DOHH2 (cell line): ENCODE measurements around the gene SMARCB1.

Experiments
- H3F3A ChIP-seq: fragments of 200-600 bp; sonication (generic), shearing (Covaris generic); 2 replicates; pipeline ENCODE4 v1.6.0; 2016; ENCODE audit warnings: antibody characterized with exemption, mild to moderate bottlenecking; ENCODE audit not compliant: control insufficient read depth, insufficient read depth
- H3K27ac ChIP-seq: fragments of 200-600 bp; sonication (generic); 2 replicates; pipeline ENCODE4 v1.5.1; 2014; ENCODE audit warnings: low read depth, mild to moderate bottlenecking, low read length, moderate library complexity
- H3K27me3 ChIP-seq: fragments of 200-600 bp; sonication (generic); 2 replicates; pipeline ENCODE4 v1.6.1; 2014; ENCODE audit warnings: mild to moderate bottlenecking, low read length, mixed read lengths; ENCODE audit not compliant: control insufficient read depth
- H3K36me3 ChIP-seq: fragments of 200-600 bp; sonication (generic); 2 replicates; pipeline ENCODE4 v1.6.1; 2014; ENCODE audit warnings: mild to moderate bottlenecking, low read length, moderate library complexity, mixed read lengths; ENCODE audit not compliant: control insufficient read depth
- H3K4me1 ChIP-seq: fragments of 200-600 bp; sonication (generic); 2 replicates; pipeline ENCODE4 v1.6.1; 2014; ENCODE audit warnings: mild to moderate bottlenecking, low read length, mixed read lengths; ENCODE audit not compliant: control insufficient read depth
- H3K4me2 ChIP-seq: fragments of 200-600 bp; sonication (generic); 2 replicates; pipeline ENCODE4 v1.6.0; 2014; ENCODE audit warnings: mild to moderate bottlenecking, low read length, moderate library complexity
- H3K4me3 ChIP-seq: fragments of 200-600 bp; sonication (generic); 2 replicates; pipeline ENCODE4 v1.5.1; 2014; ENCODE audit warnings: mild to moderate bottlenecking, low read length, mixed read lengths
- H3K79me2 ChIP-seq: fragments of 200-600 bp; sonication (generic); 2 replicates; pipeline ENCODE4 v1.6.1; 2014; ENCODE audit warnings: mild to moderate bottlenecking, low read length, mixed read lengths; ENCODE audit not compliant: control insufficient read depth
- H3K9me2 ChIP-seq: fragments of 200-600 bp; sonication (generic); replicated peaks from 2 replicates; pipeline ENCODE4 v1.6.1; 2014; ENCODE audit warnings: mild to moderate bottlenecking, low read length, mixed read lengths; ENCODE audit not compliant: control insufficient read depth
- H3K9me3 ChIP-seq: fragments of 200-600 bp; sonication (generic); 2 replicates; pipeline ENCODE4 v1.6.1; 2014; ENCODE audit warnings: antibody characterized with exemption, low read length, mixed read lengths; ENCODE audit not compliant: control insufficient read depth, insufficient read depth
- H4K20me1 ChIP-seq: fragments of 200-600 bp; sonication (generic); 2 replicates; pipeline ENCODE4 v1.6.0; 2014; ENCODE audit warnings: low read depth, mild to moderate bottlenecking, antibody characterized with exemption, low read length, moderate library complexity; ENCODE audit not compliant: control insufficient read depth, insufficient read depth
- EZH2phosphoT487 ChIP-seq: fragments of 200-600 bp; sonication (generic); IDR thresholded peaks from 2 replicates; pipeline ENCODE4 v1.6.1; 2017; ENCODE audit warnings: borderline replicate concordance, mild to moderate bottlenecking, antibody characterized with exemption, low read length, moderate library complexity, mixed read lengths
- TF ChIP-seq, protein P1 (sequence below): fragments of 200-600 bp; sonication (generic); IDR thresholded peaks from one replicate; pipeline ENCODE4 v1.5.1; 2014; ENCODE audit warnings: antibody characterized with exemption, mild to moderate bottlenecking, low read depth, low read length; ENCODE audit not compliant: poor library complexity, severe bottlenecking

SMARCB1 gene

DNA sequence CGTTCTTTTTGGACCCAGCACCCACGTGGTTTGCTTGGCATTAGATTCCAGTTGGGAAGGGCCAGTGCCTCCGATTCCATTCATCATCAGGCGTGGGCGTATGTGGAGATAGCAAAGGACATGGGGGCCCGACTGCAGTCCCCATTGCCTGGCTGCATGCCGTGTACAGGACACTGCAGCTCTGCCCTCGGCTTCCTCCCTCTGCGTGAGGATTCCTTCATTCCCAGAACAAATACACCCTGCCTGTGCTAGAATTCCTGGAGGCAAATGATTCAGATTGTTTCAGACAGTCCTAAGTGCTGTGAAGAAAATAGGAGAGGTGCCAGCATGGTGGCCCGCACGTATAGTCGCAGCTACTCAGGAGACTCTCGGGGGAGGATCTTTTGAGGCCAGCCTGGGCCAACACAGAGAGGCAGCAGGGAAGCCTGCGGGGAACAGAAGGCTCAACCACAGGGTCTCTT is 36.6 kb downstream of the SMARCB1 start:
- TF ChIP-seq EZH2phosphoT487, result no peak
- Histone ChIP-seq H3K27me3 (no peaks in the 10 kb centered on the region), H3K9me2 (no peaks in the 10 kb centered on the region), H3K4me3 (no peak overlapping the region), H3K4me2 (no peak overlapping the region), H3K27ac (peak overlapping the region; percentile 91), H3K9me3 (no peaks in the 10 kb centered on the region), H3K36me3 (peaks cover 94% of the 10 kb centered on the region), H3K79me2 (peaks cover 77% of the 10 kb centered on the region), H3K4me1 (peaks cover 97% of the 10 kb centered on the region), H4K20me1 (no peaks in the 10 kb centered on the region), H3F3A (peaks cover 22% of the 10 kb centered on the region)

DNA sequence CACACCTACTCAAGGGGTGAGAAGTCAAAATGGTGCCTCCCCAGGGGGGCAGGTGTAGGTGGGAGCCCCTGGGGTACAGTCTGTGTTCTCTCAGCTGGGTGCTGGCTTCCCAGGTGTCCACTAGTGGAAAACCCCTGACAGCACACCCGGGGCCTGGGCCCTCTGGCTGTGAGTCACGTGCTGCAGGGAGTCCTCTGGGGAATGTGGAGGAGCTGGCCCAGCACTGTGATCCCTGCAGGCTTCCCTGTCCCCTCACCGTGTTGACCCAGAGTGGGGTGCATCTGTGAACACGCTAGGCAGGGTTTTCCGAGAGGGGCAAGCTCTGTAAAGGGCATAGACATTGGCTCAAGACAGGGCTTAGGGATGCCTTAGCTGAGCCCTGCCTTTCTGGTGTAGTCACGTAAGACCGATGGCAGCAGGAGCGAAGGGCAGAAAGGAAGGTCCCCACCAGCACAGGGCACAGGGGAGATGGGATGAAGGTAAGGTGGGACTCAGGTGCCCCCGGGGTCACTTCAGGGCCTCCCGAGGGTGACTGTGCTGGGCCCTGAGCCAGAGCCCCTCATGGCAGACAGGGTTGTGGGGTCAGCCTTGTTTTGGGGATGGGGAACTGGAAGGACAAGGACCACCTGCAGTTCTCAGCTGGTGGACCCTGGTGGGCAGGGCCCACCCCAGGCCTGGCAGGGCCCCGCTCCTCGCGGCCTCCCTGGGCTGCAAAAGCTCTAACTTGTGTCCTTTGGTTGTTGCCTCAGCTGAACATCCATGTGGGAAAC is 37.9 kb downstream of the SMARCB1 start:
- TF ChIP-seq, protein P1, sequence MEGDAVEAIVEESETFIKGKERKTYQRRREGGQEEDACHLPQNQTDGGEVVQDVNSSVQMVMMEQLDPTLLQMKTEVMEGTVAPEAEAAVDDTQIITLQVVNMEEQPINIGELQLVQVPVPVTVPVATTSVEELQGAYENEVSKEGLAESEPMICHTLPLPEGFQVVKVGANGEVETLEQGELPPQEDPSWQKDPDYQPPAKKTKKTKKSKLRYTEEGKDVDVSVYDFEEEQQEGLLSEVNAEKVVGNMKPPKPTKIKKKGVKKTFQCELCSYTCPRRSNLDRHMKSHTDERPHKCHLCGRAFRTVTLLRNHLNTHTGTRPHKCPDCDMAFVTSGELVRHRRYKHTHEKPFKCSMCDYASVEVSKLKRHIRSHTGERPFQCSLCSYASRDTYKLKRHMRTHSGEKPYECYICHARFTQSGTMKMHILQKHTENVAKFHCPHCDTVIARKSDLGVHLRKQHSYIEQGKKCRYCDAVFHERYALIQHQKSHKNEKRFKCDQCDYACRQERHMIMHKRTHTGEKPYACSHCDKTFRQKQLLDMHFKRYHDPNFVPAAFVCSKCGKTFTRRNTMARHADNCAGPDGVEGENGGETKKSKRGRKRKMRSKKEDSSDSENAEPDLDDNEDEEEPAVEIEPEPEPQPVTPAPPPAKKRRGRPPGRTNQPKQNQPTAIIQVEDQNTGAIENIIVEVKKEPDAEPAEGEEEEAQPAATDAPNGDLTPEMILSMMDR, result no peak
- no peak for TF ChIP-seq EZH2phosphoT487
- peaks cover 97% of the 10 kb centered on the region for H3K4me1 ChIP-seq
- peak overlapping the region; percentile 67 for H3K4me2 ChIP-seq
- no peaks in the 10 kb centered on the region for H3K27me3 ChIP-seq
- peaks cover 19% of the 10 kb centered on the region for H3F3A ChIP-seq
- no peaks in the 10 kb centered on the region for H4K20me1 ChIP-seq
- H3K4me3 ChIP-seq, result no peak overlapping the region
- peaks cover 77% of the 10 kb centered on the region for H3K79me2 ChIP-seq
- no peaks in the 10 kb centered on the region for H3K9me2 ChIP-seq
- peaks cover 94% of the 10 kb centered on the region for H3K36me3 ChIP-seq
- H3K27ac ChIP-seq, result peak overlapping the region; percentile 91
- no peaks in the 10 kb centered on the region for H3K9me3 ChIP-seq

DNA sequence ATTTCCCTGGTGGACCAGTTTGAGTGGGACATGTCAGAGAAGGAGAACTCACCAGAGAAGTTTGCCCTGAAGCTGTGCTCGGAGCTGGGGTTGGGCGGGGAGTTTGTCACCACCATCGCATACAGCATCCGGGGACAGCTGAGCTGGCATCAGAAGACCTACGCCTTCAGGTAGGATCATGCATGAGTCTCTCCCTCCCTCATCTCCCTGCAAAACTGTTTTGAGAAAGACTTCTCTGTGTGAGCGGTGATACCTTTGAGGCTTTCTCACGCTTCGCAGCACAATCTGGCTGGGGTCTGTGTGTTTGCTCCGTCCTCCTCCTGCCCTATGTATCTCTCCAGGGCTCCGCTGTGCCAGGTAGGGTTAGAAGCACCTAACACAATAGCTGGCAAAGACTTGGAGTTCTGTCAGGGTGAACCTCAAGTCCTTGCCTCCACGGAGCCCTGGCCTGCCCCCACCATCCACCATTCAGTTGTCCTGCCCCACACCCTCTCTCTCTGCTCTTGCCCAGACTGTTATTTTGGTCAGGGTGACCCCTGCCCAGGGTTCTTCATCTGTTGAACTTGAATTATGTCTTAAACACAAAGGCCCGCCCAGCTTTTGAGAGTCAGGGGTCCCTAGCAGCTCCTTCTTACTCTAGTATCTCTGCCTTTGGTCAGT is 38.6 kb downstream of the SMARCB1 start:
- Histone ChIP-seq H3K27ac (peak overlapping the region; percentile 91), H3K4me3 (peak overlapping the region; percentile 47), H3K36me3 (peaks cover 96% of the 10 kb centered on the region), H3K79me2 (peaks cover 80% of the 10 kb centered on the region), H3K27me3 (no peaks in the 10 kb centered on the region), H3F3A (peaks cover 25% of the 10 kb centered on the region), H3K9me2 (no peaks in the 10 kb centered on the region), H4K20me1 (no peaks in the 10 kb centered on the region), H3K9me3 (no peaks in the 10 kb centered on the region), H3K4me1 (peaks cover 97% of the 10 kb centered on the region), H3K4me2 (peak overlapping the region; percentile 67)
- TF ChIP-seq, protein P1, result no peak
- TF ChIP-seq EZH2phosphoT487, result no peak
